ENCODE results near the gene MSTO1.

- TF ChIP-seq POLR2A (IDR thresholded peaks at IDR 0.05), result no peak
- TF ChIP-seq CTCF (IDR thresholded peaks at IDR 0.05), result no peak
These were observed 26.6 kb downstream of the MSTO1 start for GRCh38 chr1:155636397-155637153.
